A549 (cell line): ENCODE measurements around the gene PDLIM7. TPM values are rescaled to one million over a fixed set of nuclear protein-coding genes. Genes with fewer than 3 reads are reported as not detected.

ENCODE experiments used
- ATAC-seq, 2 experiments: fragments of 200-7000 bp in 1 of 2; fragments of >200 bp in 1 of 2; cut with Nextera tagmentation in 1 of 2; cut with Tn5 transposase in 1 of 2; 3 replicates each; pipeline versions ENCODE4 v1.8.0 to v1.9.1; 2018 to 2020; ENCODE audit warnings: mild to moderate bottlenecking in 1 of 2, moderate library complexity in 1 of 2
- CTCF ChIA-PET: fragments of 300-600 bp; sonication (Branson Sonifier 250); formaldehyde crosslinking; extraction: SDS; loops from one replicate; lab custom pipeline; 2021; ENCODE audit warnings: antibody characterized with exemption, inconsistent platforms; lab: Yijun Ruan, JAX
- POLR2A ChIA-PET: fragments of 350-600 bp; formaldehyde crosslinking; extraction: SDS; loops from one replicate; lab custom pipeline; 2021; ENCODE audit warnings: antibody characterized with exemption, inconsistent platforms; lab: Yijun Ruan, JAX
- DNase-seq, 2 experiments: peaks; one replicate each; pipeline versions ENCODE4 v3.0.0 to v3.0.0-alpha.2; 2011 to 2016; ENCODE audit warnings: low read depth in 1 of 2, low spot score in 1 of 2
- FAIRE-seq: peaks from 2 replicates; lab custom pipeline; 2011; peaks lifted over from hg19 to GRCh38; lab: Jason Lieb, UNC
- H3K27ac ChIP-seq, 2 experiments: fragments of >200 bp; sonication (Bioruptor Twin); formaldehyde crosslinking; 3 replicates each; pipeline ENCODE4 v1.5.1; 2016 to 2017
- H3K4me1 ChIP-seq: fragments of >200 bp; sonication (Bioruptor Twin); formaldehyde crosslinking; 3 replicates; pipeline ENCODE4 v1.6.1; 2016
- H3K4me2 ChIP-seq: fragments of >200 bp; sonication (Bioruptor Twin); formaldehyde crosslinking; 3 replicates; pipeline ENCODE4 v1.6.1; 2016
- H3K4me3 ChIP-seq: fragments of >200 bp; sonication (Bioruptor Twin); formaldehyde crosslinking; 3 replicates; pipeline ENCODE4 v1.5.1; 2016
- H3K9me3 ChIP-seq: fragments of >200 bp; sonication (Bioruptor Twin); formaldehyde crosslinking; 3 replicates; pipeline ENCODE4 v1.6.1; 2016
- BCL3 ChIP-seq: fragments of >200 bp; sonication (Bioruptor Twin); formaldehyde crosslinking; IDR thresholded peaks from 3 replicates; pipeline ENCODE4 v1.6.1; 2016
- CBX8 ChIP-seq: fragments of 200-600 bp; sonication (generic); IDR thresholded peaks from 2 replicates; pipeline ENCODE4 v1.6.1; 2016
- EHF ChIP-seq: fragments of 250-450 bp; sonication (Bioruptor Pico); IDR thresholded peaks from 2 replicates; pipeline ENCODE4 v1.5.0; 2020; ENCODE audit warnings: mild to moderate bottlenecking
- EHMT2 ChIP-seq: fragments of 200-600 bp; sonication (generic); IDR thresholded peaks from 2 replicates; pipeline ENCODE4 v1.6.1; 2016; ENCODE audit warnings: antibody characterized with exemption, low read depth, mild to moderate bottlenecking, moderate library complexity
- ESRRA ChIP-seq: fragments of 150-350 bp; IDR thresholded peaks from 2 replicates; pipeline ENCODE4 v1.6.1; 2014; ENCODE audit warnings: mild to moderate bottlenecking, low read length, borderline replicate concordance
- FOSB ChIP-seq: fragments of 250-450 bp; sonication (Bioruptor Pico); IDR thresholded peaks from 2 replicates; pipeline ENCODE4 v1.5.0; 2020; ENCODE audit warnings: mild to moderate bottlenecking, moderate library complexity
- FOSL2 ChIP-seq, 2 experiments: fragments of 450-650 bp in 1 of 2; fragments of >200 bp in 1 of 2; sonication (Bioruptor Twin) in 1 of 2; formaldehyde crosslinking; IDR thresholded peaks; 2 replicates each; pipeline versions ENCODE4 v1.5.0 to v1.6.1; 2016 to 2020; ENCODE audit warnings: mild to moderate bottlenecking in 1 of 2, moderate library complexity in 1 of 2
- GATA3 ChIP-seq: IDR thresholded peaks from 2 replicates; pipeline ENCODE4 v1.6.1; 2012; ENCODE audit warnings: borderline replicate concordance
- HOXB13 ChIP-seq: fragments of 250-450 bp; sonication (Bioruptor Pico); IDR thresholded peaks from 2 replicates; pipeline ENCODE4 v1.5.0; 2020; ENCODE audit warnings: low read depth, mild to moderate bottlenecking, moderate library complexity
- HOXB5 ChIP-seq: fragments of 250-450 bp; sonication (Bioruptor Pico); IDR thresholded peaks from 2 replicates; pipeline ENCODE4 v1.5.0; 2020; ENCODE audit warnings: mild to moderate bottlenecking, moderate library complexity
- KDM1A ChIP-seq: fragments of 200-600 bp; sonication (generic); IDR thresholded peaks from 2 replicates; pipeline ENCODE4 v1.6.1; 2016; ENCODE audit warnings: low read depth, mild to moderate bottlenecking
- KDM5A ChIP-seq: fragments of 200-600 bp; sonication (generic); IDR thresholded peaks from 2 replicates; pipeline ENCODE4 v1.6.1; 2016; ENCODE audit warnings: antibody characterized with exemption, mild to moderate bottlenecking
- MAX ChIP-seq: IDR thresholded peaks from 2 replicates; pipeline ENCODE4 v1.6.1; 2012
- NFE2L2 ChIP-seq: fragments of 150-350 bp; conservative IDR thresholded peaks from 2 replicates; pipeline ENCODE4 v1.6.1; 2014; ENCODE audit warnings: low read length
- PHF8 ChIP-seq: fragments of 200-600 bp; sonication (generic); IDR thresholded peaks from 2 replicates; pipeline ENCODE4 v1.6.1; 2016; ENCODE audit warnings: low read depth, mild to moderate bottlenecking, antibody characterized with exemption, moderate library complexity, borderline replicate concordance
- POLR2A ChIP-seq: IDR thresholded peaks from 2 replicates; pipeline ENCODE4 v1.6.1; 2012; ENCODE audit warnings: mild to moderate bottlenecking, low read length
- POLR2AphosphoS2 ChIP-seq: conservative IDR thresholded peaks from 2 replicates; pipeline ENCODE4 v1.6.1; 2012; ENCODE audit warnings: low read length, improper control_type of control experiment, inconsistent platforms
- RFX5 ChIP-seq: fragments of 450-650 bp; IDR thresholded peaks from 2 replicates; pipeline ENCODE4 v1.7.1; 2014; ENCODE audit warnings: antibody characterized with exemption, mild to moderate bottlenecking, moderate library complexity
- SREBF2 ChIP-seq: fragments of 450-650 bp; IDR thresholded peaks from 2 replicates; pipeline ENCODE4 v1.6.1; 2014; ENCODE audit warnings: mild to moderate bottlenecking, moderate library complexity
- TFCP2L1 ChIP-seq: fragments of 250-450 bp; sonication (Bioruptor Pico); IDR thresholded peaks from 2 replicates; pipeline ENCODE4 v1.5.0; 2021; ENCODE audit warnings: mild to moderate bottlenecking
- ZC3H11A ChIP-seq: fragments of 450-650 bp; IDR thresholded peaks from 2 replicates; pipeline ENCODE4 v1.6.1; 2014; ENCODE audit warnings: antibody characterized with exemption, mild to moderate bottlenecking
- ZSCAN20 ChIP-seq: fragments of 250-450 bp; sonication (Bioruptor Pico); IDR thresholded peaks from 2 replicates; pipeline ENCODE4 v1.8.0; 2022; ENCODE audit warnings: mild to moderate bottlenecking, moderate library complexity
- WGBS: methylation state at CpG from one replicate; pipeline ENCODE4 v1.1.6; 2017; ENCODE audit errors: missing lambda C conversion rate; 5-methylcytosine and 5-hydroxymethylcytosine counted together
- polyA plus RNA-seq, 4 experiments: library from polyadenylated mRNA; depleted of rRNA in 3 of 4; stranded (reverse); fragments of >200 nt; fragmentation: RNase III in 1 of 4; extraction: RNeasy Plus Mini Kit Qiagen cat#74134 plus additional on column Dnase treatment in 1 of 4; gene quantifications; 2 replicates in 3 of 4; 3 replicates in 1 of 4; pipeline ENCODE4 v1.2.3, GENCODE V29; 2011 to 2017
- TF ChIP-seq, protein P1 (sequence below): fragments of 450-650 bp; IDR thresholded peaks from 2 replicates; pipeline ENCODE4 v1.6.1; 2014; ENCODE audit warnings: antibody characterized with exemption
- TF ChIP-seq, protein P2 (sequence below): fragments of 200-600 bp; sonication (generic); IDR thresholded peaks from 2 replicates; pipeline ENCODE4 v1.6.1; 2016; ENCODE audit warnings: antibody characterized with exemption, mild to moderate bottlenecking, moderate library complexity
- TF ChIP-seq, protein P3 (sequence below): IDR thresholded peaks from 2 replicates; pipeline ENCODE4 v1.6.1; 2012
- TF ChIP-seq, protein P4 (sequence below): IDR thresholded peaks from 2 replicates; pipeline ENCODE4 v1.6.1; 2012; ENCODE audit warnings: low read depth, borderline replicate concordance

The PDLIM7 gene
- polyA plus RNA-seq, 2 of the 4 experiments (the other 2 are of a cell fraction), result 30.7 to 124 TPM

GRCh38 chr5:177511181-177511580, 13.8 kb upstream of the PDLIM7 start:
- POLR2A ChIA-PET, result no interaction called here
- no peak for FAIRE-seq
- 95% methylated on average over 4 of the region's 5 CpGs for WGBS
- TF ChIP-seq EHF (CRISPR knock-in tag) (no peak), KDM5A (no peak), HOXB13 (CRISPR knock-in tag) (no peak), ZSCAN20 (CRISPR knock-in tag) (no peak), NFE2L2 (no peak), ZC3H11A (no peak), POLR2AphosphoS2 (no peak), EHMT2 (no peak), HOXB5 (CRISPR knock-in tag) (no peak), POLR2A (no peak), PHF8 (no peak), FOSL2 (IDR thresholded peaks at IDR 0.05) (no peak), FOSL2 (CRISPR knock-in tag; IDR thresholded peaks at IDR 0.05) (no peak), MAX (no peak), GATA3 (no peak)
- TF ChIP-seq, protein P1, sequence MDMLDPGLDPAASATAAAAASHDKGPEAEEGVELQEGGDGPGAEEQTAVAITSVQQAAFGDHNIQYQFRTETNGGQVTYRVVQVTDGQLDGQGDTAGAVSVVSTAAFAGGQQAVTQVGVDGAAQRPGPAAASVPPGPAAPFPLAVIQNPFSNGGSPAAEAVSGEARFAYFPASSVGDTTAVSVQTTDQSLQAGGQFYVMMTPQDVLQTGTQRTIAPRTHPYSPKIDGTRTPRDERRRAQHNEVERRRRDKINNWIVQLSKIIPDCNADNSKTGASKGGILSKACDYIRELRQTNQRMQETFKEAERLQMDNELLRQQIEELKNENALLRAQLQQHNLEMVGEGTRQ, result no peak
- TF ChIP-seq, protein P2, sequence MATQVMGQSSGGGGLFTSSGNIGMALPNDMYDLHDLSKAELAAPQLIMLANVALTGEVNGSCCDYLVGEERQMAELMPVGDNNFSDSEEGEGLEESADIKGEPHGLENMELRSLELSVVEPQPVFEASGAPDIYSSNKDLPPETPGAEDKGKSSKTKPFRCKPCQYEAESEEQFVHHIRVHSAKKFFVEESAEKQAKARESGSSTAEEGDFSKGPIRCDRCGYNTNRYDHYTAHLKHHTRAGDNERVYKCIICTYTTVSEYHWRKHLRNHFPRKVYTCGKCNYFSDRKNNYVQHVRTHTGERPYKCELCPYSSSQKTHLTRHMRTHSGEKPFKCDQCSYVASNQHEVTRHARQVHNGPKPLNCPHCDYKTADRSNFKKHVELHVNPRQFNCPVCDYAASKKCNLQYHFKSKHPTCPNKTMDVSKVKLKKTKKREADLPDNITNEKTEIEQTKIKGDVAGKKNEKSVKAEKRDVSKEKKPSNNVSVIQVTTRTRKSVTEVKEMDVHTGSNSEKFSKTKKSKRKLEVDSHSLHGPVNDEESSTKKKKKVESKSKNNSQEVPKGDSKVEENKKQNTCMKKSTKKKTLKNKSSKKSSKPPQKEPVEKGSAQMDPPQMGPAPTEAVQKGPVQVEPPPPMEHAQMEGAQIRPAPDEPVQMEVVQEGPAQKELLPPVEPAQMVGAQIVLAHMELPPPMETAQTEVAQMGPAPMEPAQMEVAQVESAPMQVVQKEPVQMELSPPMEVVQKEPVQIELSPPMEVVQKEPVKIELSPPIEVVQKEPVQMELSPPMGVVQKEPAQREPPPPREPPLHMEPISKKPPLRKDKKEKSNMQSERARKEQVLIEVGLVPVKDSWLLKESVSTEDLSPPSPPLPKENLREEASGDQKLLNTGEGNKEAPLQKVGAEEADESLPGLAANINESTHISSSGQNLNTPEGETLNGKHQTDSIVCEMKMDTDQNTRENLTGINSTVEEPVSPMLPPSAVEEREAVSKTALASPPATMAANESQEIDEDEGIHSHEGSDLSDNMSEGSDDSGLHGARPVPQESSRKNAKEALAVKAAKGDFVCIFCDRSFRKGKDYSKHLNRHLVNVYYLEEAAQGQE, result no peak
- TF ChIP-seq, protein P3, sequence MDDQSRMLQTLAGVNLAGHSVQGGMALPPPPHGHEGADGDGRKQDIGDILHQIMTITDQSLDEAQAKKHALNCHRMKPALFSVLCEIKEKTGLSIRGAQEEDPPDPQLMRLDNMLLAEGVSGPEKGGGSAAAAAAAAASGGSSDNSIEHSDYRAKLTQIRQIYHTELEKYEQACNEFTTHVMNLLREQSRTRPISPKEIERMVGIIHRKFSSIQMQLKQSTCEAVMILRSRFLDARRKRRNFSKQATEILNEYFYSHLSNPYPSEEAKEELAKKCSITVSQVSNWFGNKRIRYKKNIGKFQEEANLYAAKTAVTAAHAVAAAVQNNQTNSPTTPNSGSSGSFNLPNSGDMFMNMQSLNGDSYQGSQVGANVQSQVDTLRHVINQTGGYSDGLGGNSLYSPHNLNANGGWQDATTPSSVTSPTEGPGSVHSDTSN, result no peak
- TF ChIP-seq, all 56 proteins: peak for 0
- H3K27ac ChIP-seq, result no peak overlapping the region
- no peak overlapping the region for H3K4me2 ChIP-seq
- H3K9me3 ChIP-seq, result no peaks in the 10 kb centered on the region
- ATAC-seq (no peak), DNase-seq (no peak)
- H3K4me3 ChIP-seq, result no peak overlapping the region
- CTCF ChIA-PET, result interaction anchor here (0.9 to 4.3 kb wide), 7 partner anchors 10 to 106 kb away, joined by 3 to 40 read pairs (median 4); no protein-coding TSS in a partner anchor
- peaks cover 11% of the 10 kb centered on the region for H3K4me1 ChIP-seq

DNA sequence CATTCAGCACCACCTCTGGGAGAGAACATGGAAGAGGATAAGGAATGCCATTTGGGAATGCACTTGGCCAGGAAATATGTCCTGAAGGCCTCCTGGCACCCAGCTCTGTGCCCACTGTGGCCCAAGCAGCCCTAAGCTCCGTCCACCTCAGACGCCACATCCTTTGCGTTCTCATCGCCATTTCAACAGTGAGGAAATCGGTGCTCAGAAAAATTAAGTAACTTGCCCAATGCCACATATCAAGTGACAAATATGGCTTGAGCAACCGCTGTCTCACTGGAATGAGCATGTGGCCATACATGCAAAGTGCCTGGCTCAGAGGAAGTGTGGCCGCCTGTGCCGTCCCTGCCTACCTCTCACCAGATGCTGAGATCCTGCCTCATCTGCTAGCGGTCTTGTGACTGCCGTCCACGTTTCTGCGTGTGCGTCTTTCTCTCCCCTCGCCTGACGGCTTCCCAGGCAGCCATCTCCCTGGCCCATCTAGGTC, 13.2 kb upstream of the PDLIM7 start:
- TF ChIP-seq ZC3H11A, result no peak
- no peak for TF ChIP-seq CBX8
- no peak for TF ChIP-seq KDM1A
- no peak for TF ChIP-seq RFX5
- no peak for TF ChIP-seq FOSB (CRISPR knock-in tag)
- TF ChIP-seq TFCP2L1 (CRISPR knock-in tag), result no peak
- TF ChIP-seq PHF8, result no peak
- TF ChIP-seq, protein P4, sequence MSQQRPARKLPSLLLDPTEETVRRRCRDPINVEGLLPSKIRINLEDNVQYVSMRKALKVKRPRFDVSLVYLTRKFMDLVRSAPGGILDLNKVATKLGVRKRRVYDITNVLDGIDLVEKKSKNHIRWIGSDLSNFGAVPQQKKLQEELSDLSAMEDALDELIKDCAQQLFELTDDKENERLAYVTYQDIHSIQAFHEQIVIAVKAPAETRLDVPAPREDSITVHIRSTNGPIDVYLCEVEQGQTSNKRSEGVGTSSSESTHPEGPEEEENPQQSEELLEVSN, result no peak
- TF ChIP-seq BCL3, result no peak
- no peak for TF ChIP-seq ESRRA
- TF ChIP-seq SREBF2, result no peak
- TF ChIP-seq, all 56 proteins: peak for 0
- ChIA-PET POLR2A (no interaction called here), CTCF (interaction anchor here (1.4 to 4.3 kb wide), 6 partner anchors 9 to 106 kb away, joined by 3 to 40 read pairs (median 6); no protein-coding TSS in a partner anchor)
- ATAC-seq (no peak), DNase-seq (no peak), FAIRE-seq (no peak)
- Histone ChIP-seq H3K4me1 (peaks cover 5% of the 10 kb centered on the region), H3K9me3 (no peaks in the 10 kb centered on the region), H3K4me2 (no peak overlapping the region), H3K27ac (no peak overlapping the region), H3K4me3 (no peak overlapping the region)
- WGBS, result 94% methylated on average over 15 of the region's 15 CpGs
